Activated CD4-positive, alpha-beta T cell treated with anti-CD3 and anti-CD28 coated beads, Interleukin-2, amount 50 U/mL, for 4 hours (primary cell): ENCODE data around the gene CSNK2B.

Source experiments
- DNase-seq, 2 experiments: peaks; one replicate each; pipeline ENCODE4 v3.0.0-alpha.2; 2020

The CSNK2B gene

GRCh38 chr6:31662124-31662723, 3.7 kb upstream of the CSNK2B start:
- no peak for DNase-seq

- DNase-seq, result no peak
Observed at GRCh38 chr6:31663126-31663960, 2.5 kb upstream of the CSNK2B start.

- DNase-seq, result no peak
Observed at GRCh38 chr6:31663961-31664789, 1.7 kb upstream of the CSNK2B start.

- DNase-seq, result peak; percentile 85
Observed at GRCh38 chr6:31664790-31665500, 935 bp upstream of the CSNK2B start, which contains the start of gene GPANK1. Gene GPANK1 (minus strand): TSS chr6:31664997. CDS start chr6:31664478, 519 bp downstream.

- no peak for DNase-seq
Observed at GRCh38 chr6:31666337-31666965, 571 bp downstream of the CSNK2B start.

- no peak for DNase-seq
Observed at GRCh38 chr6:31669676-31670075, 3.8 kb downstream of the CSNK2B start, which contains the start of gene LY6G5B. Gene LY6G5B (plus strand): TSS chr6:31669976. CDS start chr6:31670951, 975 bp downstream.

- no peak for DNase-seq
Observed at GRCh38 chr6:31676322-31676903, 10.5 kb downstream of the CSNK2B start.

GRCh38 chr6:31676904-31677303, 11.0 kb downstream of the CSNK2B start:
- no peak for DNase-seq

GRCh38 chr6:31677955-31678354, 12.1 kb downstream of the CSNK2B start:
- DNase-seq, result no peak

GRCh38 chr6:31680226-31681134, 14.6 kb downstream of the CSNK2B start, which contains the start of gene LY6G5C:
Gene LY6G5C (minus strand): TSS chr6:31681067. CDS start chr6:31680373, 694 bp downstream.
- DNase-seq, result peak; percentile 41 to 53

- DNase-seq, result peak; percentile 23 to 32
Observed at GRCh38 chr6:31681135-31681671, 15.3 kb downstream of the CSNK2B start.

- DNase-seq, result no peak
Observed at GRCh38 chr6:31683591-31683990, 17.7 kb downstream of the CSNK2B start.

- DNase-seq, result no peak
Observed at GRCh38 chr6:31686483-31686882, 20.6 kb downstream of the CSNK2B start.

GRCh38 chr6:31687321-31687720, 21.4 kb downstream of the CSNK2B start:
- DNase-seq, result no peak

- no peak for DNase-seq
Observed at GRCh38 chr6:31687860-31688693, 22.2 kb downstream of the CSNK2B start.

GRCh38 chr6:31689249-31690110, 23.6 kb downstream of the CSNK2B start:
- no peak for DNase-seq

- no peak for DNase-seq
Observed at GRCh38 chr6:31690231-31691077, 24.6 kb downstream of the CSNK2B start.
